GM19193 (cell line): ENCODE measurements around the gene TRIO.

Source experiments
- POLR2A ChIP-seq: IDR thresholded peaks from 4 replicates; pipeline ENCODE4 v1.6.1; 2011; ENCODE audit not compliant: insufficient read depth, insufficient read length; ENCODE audit errors: extremely low read depth

Gene TRIO

DNA sequence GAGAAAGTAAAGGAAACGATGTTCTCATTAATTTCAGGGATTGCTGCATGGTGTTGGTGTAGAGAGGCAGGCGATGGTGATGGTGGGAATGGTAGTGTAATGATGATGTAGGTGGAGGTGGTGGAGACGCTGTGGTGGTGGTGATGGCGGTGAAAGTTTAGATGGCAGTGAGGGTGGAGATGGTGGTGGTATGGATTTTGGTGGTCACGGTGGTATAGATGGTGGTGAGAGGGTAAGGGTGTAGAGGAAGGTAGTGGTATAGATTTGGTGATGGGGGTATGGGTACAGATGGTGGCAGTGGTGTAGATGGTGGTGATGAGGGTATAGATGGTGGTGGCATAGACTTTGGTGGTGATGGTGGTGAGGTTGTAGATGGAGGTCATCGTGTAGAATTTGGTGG lies 259.3 kb downstream of the TRIO start:
- no peak for TF ChIP-seq POLR2A

DNA sequence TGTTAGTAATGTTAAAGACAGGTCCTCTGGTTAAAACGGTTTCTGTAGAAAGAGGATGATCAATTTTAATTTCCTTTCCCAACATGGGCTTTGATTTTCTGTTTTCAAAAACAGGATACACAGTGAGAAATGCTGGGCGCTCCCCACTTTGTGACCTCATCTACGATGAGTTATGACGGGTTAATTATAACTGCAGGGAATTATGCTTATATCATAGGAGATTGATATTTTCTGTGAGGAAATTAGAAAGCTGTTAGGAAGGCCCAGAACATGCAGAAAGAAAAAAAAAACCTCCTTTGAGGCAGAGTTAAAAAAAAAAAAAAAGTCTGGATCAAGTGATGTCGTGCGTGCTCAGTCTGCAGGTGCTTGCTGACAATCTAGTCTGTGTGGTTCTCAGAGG lies 261.6 kb downstream of the TRIO start:
- no peak for TF ChIP-seq POLR2A

DNA sequence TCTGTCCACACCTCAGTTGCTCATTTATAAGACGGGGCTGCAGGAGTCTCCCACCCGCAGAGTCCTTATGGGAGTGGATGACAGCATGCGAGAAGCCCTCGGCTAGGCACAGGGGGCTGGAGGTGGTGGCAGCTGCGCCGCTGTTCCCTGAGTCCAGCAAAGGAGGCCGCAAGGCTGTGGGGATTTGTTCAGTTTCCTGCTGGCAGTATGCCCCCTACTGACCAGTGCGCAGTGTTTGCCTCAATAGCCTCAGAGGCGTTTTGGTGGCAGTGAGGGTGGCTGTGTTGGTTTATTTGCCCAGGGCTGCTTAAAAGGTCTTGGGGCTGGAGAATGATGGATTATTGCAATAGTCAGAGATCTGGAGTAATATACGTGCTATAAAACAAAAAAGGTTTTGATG lies 262.1 kb downstream of the TRIO start:
- no peak for TF ChIP-seq POLR2A

GRCh38 chr5:14405706-14406553 lies 262.8 kb downstream of the TRIO start:
- TF ChIP-seq POLR2A = no peak

GRCh38 chr5:14406554-14406849 lies 263.4 kb downstream of the TRIO start:
- TF ChIP-seq POLR2A = no peak

DNA sequence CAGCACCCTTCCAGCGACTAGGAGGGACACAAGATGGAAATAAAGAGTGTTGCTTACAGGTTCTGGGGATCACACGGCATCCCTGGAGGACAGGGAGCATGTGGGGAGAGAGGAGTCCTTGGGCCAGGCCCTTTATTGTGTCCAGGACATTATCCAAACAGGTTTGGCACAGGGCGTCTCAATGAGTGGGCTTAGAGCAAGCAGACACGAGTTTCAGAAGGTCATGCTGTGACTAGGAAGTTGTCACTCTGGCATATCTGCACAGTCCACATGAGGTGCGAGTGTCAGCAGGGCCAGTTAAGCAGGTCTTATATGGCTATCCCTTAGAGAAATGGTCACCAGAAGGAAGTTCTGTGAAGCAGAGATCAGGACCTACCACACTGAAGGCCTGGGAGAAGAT lies 263.9 kb downstream of the TRIO start:
- TF ChIP-seq POLR2A = no peak

DNA sequence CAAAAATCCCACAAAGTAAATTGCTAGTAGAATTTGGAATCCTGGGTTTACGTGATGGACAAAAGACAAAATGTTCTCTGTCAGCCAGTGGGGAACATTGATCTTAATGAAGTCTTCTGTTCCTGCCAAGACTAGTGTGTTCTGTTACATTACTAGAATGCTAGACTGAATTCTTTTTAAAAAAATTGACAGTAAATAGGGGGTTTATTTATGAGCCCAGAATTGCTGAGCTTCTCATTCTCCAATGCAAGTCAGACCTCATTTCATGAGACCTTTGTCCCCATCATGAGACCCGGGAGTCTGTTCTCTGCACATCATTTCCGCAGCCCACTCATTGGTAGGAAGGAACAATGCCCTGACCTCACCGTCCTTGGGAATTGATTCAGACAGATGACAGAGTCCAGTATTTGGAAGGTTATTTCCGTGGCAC lies 264.6 kb downstream of the TRIO start:
- TF ChIP-seq POLR2A = no peak

DNA sequence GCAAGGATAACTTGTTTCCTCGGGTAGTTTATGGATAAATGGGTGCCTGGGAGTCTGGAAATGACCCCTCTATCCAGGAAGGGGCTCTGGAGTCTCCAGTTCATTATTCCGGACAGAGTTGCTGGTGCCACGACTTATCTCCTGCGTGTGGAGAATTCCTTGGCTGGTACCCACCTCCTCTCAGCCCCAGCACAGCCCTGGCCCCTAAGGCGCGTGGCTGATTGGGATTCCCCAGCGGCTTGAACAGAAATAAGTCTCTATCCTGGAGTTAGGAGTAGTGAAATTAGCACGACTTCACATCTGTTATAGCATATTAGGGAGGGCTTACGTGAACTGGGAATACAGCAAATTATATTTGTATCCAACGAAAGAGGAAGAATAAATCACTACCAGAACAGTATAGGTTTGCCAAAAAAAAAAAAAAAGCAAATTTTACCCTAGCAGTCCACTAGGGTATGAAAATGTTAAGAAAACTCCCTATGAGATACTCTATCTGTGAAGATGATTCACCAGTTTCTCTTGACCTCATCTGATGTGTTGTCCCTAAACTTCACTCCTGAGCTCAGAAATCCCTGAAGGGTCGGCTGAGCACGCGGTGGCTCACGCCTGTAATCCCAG lies 265.9 kb downstream of the TRIO start:
- no peak for TF ChIP-seq POLR2A

DNA sequence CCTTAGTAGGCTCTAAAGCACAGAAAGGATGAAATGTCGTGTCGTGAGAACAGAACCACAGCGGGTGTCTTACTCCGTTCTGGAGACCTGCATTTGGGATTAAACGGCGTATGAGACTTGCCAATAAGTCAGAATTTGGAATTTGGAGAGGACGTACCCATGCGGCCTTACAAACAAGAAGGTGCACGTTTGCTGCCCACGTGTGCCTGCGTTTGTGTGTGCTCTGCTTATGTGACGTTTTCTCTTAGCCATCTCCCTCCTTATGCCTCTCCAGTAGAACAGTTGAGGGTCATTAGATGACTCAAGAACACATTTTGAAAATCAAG lies 266.9 kb downstream of the TRIO start:
- TF ChIP-seq POLR2A = no peak

GRCh38 chr5:14410394-14411201 lies 267.5 kb downstream of the TRIO start:
- no peak for TF ChIP-seq POLR2A

DNA sequence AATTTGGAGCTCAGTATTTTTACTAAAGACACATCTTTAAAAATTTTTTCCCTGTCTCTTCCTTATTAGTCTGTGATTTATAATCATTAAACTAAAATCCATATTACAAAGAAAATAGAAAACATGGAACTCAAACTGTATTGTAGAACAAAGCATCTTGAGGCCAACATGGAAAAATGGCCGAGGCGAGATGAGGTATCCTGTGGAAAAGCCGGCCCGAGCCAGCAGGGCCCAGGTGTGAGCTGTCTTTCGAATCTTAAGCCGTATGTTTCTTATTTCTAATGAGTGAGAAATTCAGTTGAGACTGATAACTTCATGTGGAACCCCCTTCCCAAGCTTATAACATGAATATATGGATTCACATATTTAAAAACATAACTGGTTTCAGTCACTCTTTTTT lies 268.1 kb downstream of the TRIO start:
- no peak for TF ChIP-seq POLR2A

DNA sequence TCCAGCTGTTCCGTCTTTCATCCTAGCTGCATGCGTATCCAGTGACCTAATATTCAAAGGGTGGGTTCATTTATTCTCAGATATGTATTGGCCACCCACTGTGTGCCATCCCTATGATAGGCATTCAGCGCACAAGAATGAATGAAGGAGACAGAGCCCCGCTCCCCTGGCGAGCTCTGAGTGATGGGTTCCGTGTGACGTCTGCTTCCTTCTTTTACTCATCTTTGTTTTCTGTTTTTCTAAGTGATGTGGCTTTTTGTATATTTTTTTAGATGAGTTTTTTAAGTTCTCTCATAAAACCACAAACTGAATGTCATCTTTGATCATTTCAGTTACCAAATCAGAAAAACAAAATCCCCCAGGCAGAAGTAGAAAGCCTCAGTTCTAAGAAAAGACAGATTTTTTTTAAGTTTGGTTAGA lies 270.2 kb downstream of the TRIO start:
- no peak for TF ChIP-seq POLR2A

GRCh38 chr5:14414007-14414406 lies 270.9 kb downstream of the TRIO start:
- TF ChIP-seq POLR2A = no peak

GRCh38 chr5:14414656-14415023 lies 271.5 kb downstream of the TRIO start:
- TF ChIP-seq POLR2A = no peak

GRCh38 chr5:14415024-14415697 lies 272.0 kb downstream of the TRIO start:
- TF ChIP-seq POLR2A = no peak
